Measurements from ENCODE around the gene KATNAL1. TPM values are rescaled to one million over a fixed set of nuclear protein-coding genes. Genes with fewer than 3 reads are reported as not detected.
"Not testable (repeated sequence)": the region's sequence is repeated elsewhere in the genome, so short reads cannot be mapped to it uniquely, and the experiment has no call there.

The KATNAL1 gene
- total RNA-seq, 1 donor from 2014 or later: 42.0 TPM

- Mint-ChIP-seq H3K4me3 (ENCODE audit: unreplicated experiment) (no peak overlapping the region), H3K4me1 (ENCODE audit: low read depth, unreplicated experiment) (peaks cover 4% of the 10 kb centered on the region), H3K27ac (ENCODE audit: unreplicated experiment) (no peak overlapping the region), H3K9me3 (ENCODE audit: unreplicated experiment) (peaks cover 1% of the 10 kb centered on the region), H3K36me3 (ENCODE audit: low read depth, unreplicated experiment) (peaks cover 4% of the 10 kb centered on the region), H3K27me3 (ENCODE audit: low read depth, unreplicated experiment) (no peaks in the 10 kb centered on the region)
- H3K79me2 ChIP-seq (ENCODE audit: insufficient read depth, low read length): peaks cover 25% of the 10 kb centered on the region
- no peak for TF ChIP-seq CTCF (IDR thresholded peaks at IDR 0.05; ENCODE audit: insufficient read depth, low read depth, low read length)
- no peak for TF ChIP-seq EZH2 (IDR thresholded peaks at IDR 0.05; ENCODE audit: insufficient read depth, low read length)
- no peak for FAIRE-seq
- H3K9ac ChIP-seq (ENCODE audit: low read length): no peak overlapping the region
- H2AFZ ChIP-seq (ENCODE audit: low read depth, low read length): no peak overlapping the region
- H3K4me2 ChIP-seq (ENCODE audit: low read length): no peak overlapping the region
- no peak overlapping the region for H3K27ac ChIP-seq (ENCODE audit: low read depth, low read length)
- no peak overlapping the region for H3K4me3 ChIP-seq (ENCODE audit: insufficient read depth, low read depth, low read length)
- H3K9me3 ChIP-seq (ENCODE audit: insufficient read depth, low read depth, low read length): no peaks in the 10 kb centered on the region
- peaks cover 19% of the 10 kb centered on the region for H4K20me1 ChIP-seq (ENCODE audit: insufficient read depth, low read length)
- no peaks in the 10 kb centered on the region for H3K27me3 ChIP-seq (ENCODE audit: insufficient read depth, low read length)
- no peaks in the 10 kb centered on the region for H3K36me3 ChIP-seq (ENCODE audit: insufficient read depth, low read length)
- H3K4me1 ChIP-seq (ENCODE audit: insufficient read depth, low read length): no peaks in the 10 kb centered on the region
- DNase-seq (ENCODE audit: low read depth): no peak
These were observed 38.7 kb downstream of the KATNAL1 start for GRCh38 chr13:30268673-30269072.

- FAIRE-seq (no peak), DNase-seq (ENCODE audit: low read depth) (peak; percentile 50)
- no peak overlapping the region for H3K4me3 Mint-ChIP-seq (ENCODE audit: unreplicated experiment)
- no peak for TF ChIP-seq CTCF (IDR thresholded peaks at IDR 0.05; ENCODE audit: insufficient read depth, low read depth, low read length)
- no peak for TF ChIP-seq EZH2 (IDR thresholded peaks at IDR 0.05; ENCODE audit: insufficient read depth, low read length)
- H3K27me3 ChIP-seq (ENCODE audit: insufficient read depth, low read length): no peaks in the 10 kb centered on the region
- no peak overlapping the region for H3K9ac ChIP-seq (ENCODE audit: low read length)
- no peak overlapping the region for H3K27ac ChIP-seq (ENCODE audit: low read depth, low read length)
- no peaks in the 10 kb centered on the region for H3K9me3 ChIP-seq (ENCODE audit: insufficient read depth, low read depth, low read length)
- peaks cover 10% of the 10 kb centered on the region for H4K20me1 ChIP-seq (ENCODE audit: insufficient read depth, low read length)
- no peaks in the 10 kb centered on the region for H3K36me3 ChIP-seq (ENCODE audit: insufficient read depth, low read length)
- H3K36me3 Mint-ChIP-seq (ENCODE audit: low read depth, unreplicated experiment): peaks cover 4% of the 10 kb centered on the region
- no peak overlapping the region for H3K4me3 ChIP-seq (ENCODE audit: insufficient read depth, low read depth, low read length)
- no peaks in the 10 kb centered on the region for H3K4me1 ChIP-seq (ENCODE audit: insufficient read depth, low read length)
- no peak overlapping the region for H3K27ac Mint-ChIP-seq (ENCODE audit: unreplicated experiment)
- no peaks in the 10 kb centered on the region for H3K27me3 Mint-ChIP-seq (ENCODE audit: low read depth, unreplicated experiment)
- peaks cover 25% of the 10 kb centered on the region for H3K79me2 ChIP-seq (ENCODE audit: insufficient read depth, low read length)
- H3K9me3 Mint-ChIP-seq (ENCODE audit: unreplicated experiment): peaks cover 1% of the 10 kb centered on the region
- H3K4me1 Mint-ChIP-seq (ENCODE audit: low read depth, unreplicated experiment): no peaks in the 10 kb centered on the region
- H2AFZ ChIP-seq (ENCODE audit: low read depth, low read length): no peak overlapping the region
- H3K4me2 ChIP-seq (ENCODE audit: low read length): no peak overlapping the region
These were observed 40.6 kb downstream of the KATNAL1 start for GRCh38 chr13:30266756-30267155.

DNA sequence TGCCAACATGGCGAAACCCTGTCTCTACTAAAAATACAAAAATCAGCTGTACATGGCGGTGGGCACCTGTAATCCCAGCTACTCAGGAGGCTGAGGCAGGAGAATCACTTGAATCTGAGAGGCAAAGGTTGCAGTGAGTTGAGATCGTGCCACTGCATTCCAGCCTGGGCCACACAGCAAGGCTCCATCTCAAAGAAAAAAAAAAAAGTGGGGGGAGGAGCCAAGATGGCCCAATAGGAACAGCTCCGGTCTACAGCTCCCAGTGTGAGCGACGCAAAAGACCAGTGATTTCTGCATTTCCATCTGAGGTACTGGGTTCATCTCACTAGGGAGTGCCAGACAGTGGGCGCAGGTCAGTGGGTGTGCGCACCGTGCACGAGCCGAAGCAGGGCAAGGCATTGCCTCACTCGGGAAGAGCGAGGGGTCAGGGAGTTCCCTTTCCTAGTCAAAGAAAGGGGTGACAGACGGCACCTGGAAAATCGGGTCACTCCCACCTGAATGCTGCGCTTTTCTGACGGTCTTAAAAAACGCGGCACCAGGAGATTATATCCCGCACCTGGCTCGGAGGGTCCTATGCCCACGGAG is 48.1 kb downstream of the KATNAL1 start:
- H3K36me3 Mint-ChIP-seq (ENCODE audit: low read depth, unreplicated experiment); H3K9me3 Mint-ChIP-seq (ENCODE audit: unreplicated experiment); H2AFZ ChIP-seq (ENCODE audit: low read depth, low read length); H3K27ac Mint-ChIP-seq (ENCODE audit: unreplicated experiment); H3K27me3 ChIP-seq (ENCODE audit: insufficient read depth, low read length); H3K4me3 ChIP-seq (ENCODE audit: insufficient read depth, low read depth, low read length); H3K9ac ChIP-seq (ENCODE audit: low read length); H4K20me1 ChIP-seq (ENCODE audit: insufficient read depth, low read length); H3K4me1 ChIP-seq (ENCODE audit: insufficient read depth, low read length); H3K4me3 Mint-ChIP-seq (ENCODE audit: unreplicated experiment); H3K4me2 ChIP-seq (ENCODE audit: low read length); H3K79me2 ChIP-seq (ENCODE audit: insufficient read depth, low read length); H3K9me3 ChIP-seq (ENCODE audit: insufficient read depth, low read depth, low read length); DNase-seq (ENCODE audit: low read depth); H3K27me3 Mint-ChIP-seq (ENCODE audit: low read depth, unreplicated experiment); H3K27ac ChIP-seq (ENCODE audit: low read depth, low read length); FAIRE-seq; H3K36me3 ChIP-seq (ENCODE audit: insufficient read depth, low read length): not testable (repeated sequence)
- H3K4me1 Mint-ChIP-seq (ENCODE audit: low read depth, unreplicated experiment): peaks cover 19% of the 10 kb centered on the region
